B cell (primary cell): Measurements from ENCODE around the gene GPR176.

Source experiments
- EZH2 ChIP-seq: IDR thresholded peaks from 2 replicates; pipeline ENCODE4 v1.6.1; 2012; ENCODE audit warnings: borderline replicate concordance, low read depth, mild to moderate bottlenecking, moderate library complexity, low read length; ENCODE audit not compliant: insufficient read depth, poor library complexity, severe bottlenecking
- TF ChIP-seq, protein P1 (sequence below): fragments of 200-600 bp; IDR thresholded peaks from one replicate; pipeline ENCODE4 v1.8.0; 2022; ENCODE audit warnings: antibody characterized with exemption, mild to moderate bottlenecking

DNA sequence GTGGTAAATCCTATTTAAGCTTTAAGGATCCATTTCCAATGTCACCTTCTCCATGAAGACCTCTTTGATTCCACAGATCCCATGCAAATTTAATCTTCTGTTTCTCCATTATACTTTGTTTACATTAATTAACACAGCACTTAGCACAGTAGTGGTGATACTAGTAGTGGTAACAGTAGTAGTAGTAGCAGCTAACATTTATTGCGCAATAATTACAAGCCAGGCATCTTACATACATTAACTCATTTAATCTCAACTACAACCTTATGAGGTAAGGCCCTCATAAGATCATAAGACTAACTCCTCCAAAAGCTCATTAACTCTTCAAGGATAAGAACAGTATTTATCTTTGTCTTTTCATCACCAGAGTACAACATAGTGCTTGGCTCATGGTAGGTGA lies 82.6 kb downstream of the GPR176 start:
- TF ChIP-seq, protein P1, sequence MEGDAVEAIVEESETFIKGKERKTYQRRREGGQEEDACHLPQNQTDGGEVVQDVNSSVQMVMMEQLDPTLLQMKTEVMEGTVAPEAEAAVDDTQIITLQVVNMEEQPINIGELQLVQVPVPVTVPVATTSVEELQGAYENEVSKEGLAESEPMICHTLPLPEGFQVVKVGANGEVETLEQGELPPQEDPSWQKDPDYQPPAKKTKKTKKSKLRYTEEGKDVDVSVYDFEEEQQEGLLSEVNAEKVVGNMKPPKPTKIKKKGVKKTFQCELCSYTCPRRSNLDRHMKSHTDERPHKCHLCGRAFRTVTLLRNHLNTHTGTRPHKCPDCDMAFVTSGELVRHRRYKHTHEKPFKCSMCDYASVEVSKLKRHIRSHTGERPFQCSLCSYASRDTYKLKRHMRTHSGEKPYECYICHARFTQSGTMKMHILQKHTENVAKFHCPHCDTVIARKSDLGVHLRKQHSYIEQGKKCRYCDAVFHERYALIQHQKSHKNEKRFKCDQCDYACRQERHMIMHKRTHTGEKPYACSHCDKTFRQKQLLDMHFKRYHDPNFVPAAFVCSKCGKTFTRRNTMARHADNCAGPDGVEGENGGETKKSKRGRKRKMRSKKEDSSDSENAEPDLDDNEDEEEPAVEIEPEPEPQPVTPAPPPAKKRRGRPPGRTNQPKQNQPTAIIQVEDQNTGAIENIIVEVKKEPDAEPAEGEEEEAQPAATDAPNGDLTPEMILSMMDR = no peak
- TF ChIP-seq EZH2 = no peak
